Activated naive CD4-positive, alpha-beta T cell treated with Interleukin-2 at 50 U/mL for 16 hours (primary cell): ENCODE measurements around the gene OSBPL1A.
A peak's percentile ranks its signal among the peaks of the same experiment; 100 is the strongest.
"Not testable (repeated sequence)": the region's sequence is repeated elsewhere in the genome, so short reads cannot be mapped to it uniquely, and the experiment has no call there.

Source experiments
- DNase-seq: peaks from one replicate; pipeline ENCODE4 v3.0.0-alpha.2; 2020

Gene OSBPL1A

DNA sequence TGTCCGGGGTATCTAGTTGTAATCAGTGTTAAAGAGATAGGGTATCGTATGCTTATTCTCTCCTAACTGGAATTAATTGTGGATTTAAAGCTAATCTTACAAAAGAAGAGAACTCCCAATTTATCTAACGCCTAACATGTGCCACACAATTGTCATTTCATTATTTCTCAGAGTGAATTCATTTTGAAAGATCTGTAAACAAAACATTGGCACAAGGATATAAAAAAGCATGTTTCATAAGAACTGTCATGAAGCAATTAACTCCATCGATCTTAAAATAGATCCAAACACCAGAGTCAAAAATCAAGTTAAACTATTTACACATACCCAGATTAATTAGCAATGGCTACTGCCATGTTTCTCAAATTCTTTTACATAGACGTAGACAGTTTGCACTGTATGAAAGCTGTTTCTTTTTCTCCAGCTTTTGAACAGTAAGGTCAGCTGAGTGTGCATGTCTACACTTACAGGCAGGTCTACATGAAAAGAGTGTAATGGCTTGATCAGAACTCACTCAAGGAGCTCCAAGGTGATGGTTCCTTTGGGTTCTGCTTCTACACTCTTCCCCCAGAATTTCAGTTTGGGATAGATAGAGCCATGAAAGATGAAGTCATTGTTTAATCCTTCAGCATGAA is 220.0 kb downstream of the OSBPL1A start:
- no peak for DNase-seq

DNA sequence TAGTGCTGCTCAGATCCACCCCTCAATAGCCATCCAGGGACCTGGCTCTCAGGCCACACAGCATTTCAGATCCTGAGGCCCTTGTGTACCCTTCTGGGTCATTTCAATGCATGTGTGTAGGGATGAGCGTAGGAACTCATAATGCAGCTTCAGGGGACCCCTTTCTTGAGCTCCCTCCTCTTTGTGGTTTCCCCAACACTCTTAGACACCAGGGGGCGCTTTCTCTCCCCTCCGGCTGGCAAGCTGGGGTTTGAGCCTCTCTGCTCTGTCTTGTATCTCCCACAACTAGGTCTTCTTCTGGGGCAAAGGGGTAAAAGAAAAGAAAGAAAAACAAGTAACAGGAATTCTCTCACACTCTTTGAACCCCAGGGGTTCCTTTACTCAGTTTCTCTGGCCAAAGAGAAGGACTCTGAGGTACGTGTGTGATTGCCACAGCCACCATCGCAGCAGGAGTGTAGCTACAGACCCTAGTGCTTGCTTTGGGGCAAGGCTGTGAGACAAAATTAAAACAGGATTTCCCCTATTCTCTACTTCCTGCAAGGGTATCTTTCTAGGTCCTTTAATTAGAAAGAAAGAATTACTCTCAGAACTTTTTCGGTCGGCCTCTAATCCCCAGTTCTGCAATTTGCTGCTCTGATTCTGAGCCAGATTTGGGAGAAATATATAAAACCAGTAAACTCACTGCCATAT is 220.8 kb downstream of the OSBPL1A start:
- DNase-seq = peak; percentile 44

DNA sequence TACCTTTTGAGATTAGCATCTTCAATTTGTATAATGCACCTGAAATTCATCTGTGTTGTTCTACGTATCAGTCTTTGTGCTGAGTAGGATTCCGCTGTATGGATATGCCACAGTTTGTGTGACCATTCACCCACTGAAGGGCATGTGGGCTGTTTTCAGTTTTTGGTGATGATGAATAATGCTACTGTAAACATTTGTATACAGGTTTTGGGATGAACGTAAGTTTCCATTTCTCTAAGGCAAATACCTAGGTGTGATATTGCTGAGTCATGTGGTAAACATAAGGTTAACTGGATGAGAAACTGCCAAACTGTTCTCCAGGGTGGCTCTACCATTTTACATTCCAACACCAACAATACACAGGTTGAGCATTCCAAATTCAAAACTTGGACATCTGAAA is 223.6 kb downstream of the OSBPL1A start:
- no peak for DNase-seq

DNA sequence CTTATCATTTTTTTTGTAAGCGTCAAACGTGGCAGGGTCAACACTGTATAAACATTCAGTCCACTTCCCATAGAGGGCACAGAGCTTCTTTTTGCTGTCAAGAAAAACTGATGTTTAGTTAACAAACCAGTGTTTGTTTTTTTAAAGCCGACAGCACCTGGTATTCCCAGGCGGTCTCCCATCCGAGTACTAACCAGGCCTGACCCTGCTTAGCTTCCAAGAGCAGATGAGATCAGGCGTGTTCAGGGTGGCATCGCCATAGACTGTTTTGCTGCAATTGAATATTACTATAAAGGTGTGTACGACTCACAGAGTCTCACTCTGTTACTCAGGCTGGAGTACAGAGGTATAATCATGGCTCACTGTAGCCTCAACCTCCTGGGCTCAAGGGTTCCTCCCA is 227.3 kb downstream of the OSBPL1A start:
- no peak for DNase-seq

DNA sequence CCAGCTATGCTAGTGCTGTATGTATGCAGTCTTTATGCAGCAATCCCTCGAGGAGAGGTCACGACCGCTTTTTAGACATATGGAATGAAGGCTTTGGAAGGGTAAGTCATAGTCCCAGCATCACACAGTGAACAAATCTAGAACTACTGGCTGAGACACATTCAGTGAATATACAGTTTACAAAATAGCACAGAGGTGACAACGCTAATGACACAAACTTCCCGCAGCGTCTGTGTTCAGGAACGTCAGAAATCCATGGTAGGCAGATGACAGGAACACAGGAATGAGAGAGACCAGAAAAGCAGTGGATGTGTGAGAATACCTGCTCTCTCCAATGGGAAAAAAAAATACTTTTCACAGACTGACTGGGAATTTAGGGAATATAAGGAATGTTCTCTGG is 229.1 kb downstream of the OSBPL1A start:
- DNase-seq = no peak

DNA sequence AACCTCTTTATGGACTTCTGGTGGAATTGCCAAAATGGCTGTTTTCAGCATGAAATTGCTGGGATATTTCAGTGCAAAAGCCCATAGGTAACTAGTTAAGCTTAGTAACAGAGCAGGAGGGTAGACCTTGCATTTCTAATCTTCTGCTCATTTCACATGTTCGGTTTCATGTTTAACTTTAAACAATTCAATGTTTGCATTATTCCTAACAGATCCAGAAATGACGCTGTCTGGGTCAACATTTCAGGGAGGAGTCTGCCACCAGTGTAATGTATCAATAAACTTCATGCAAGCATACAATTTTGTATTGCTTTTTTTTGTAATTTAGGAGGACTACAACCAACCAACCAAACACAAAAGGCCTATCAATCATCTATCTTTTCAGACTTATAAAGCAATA is 236.3 kb downstream of the OSBPL1A start:
- DNase-seq = no peak

DNA sequence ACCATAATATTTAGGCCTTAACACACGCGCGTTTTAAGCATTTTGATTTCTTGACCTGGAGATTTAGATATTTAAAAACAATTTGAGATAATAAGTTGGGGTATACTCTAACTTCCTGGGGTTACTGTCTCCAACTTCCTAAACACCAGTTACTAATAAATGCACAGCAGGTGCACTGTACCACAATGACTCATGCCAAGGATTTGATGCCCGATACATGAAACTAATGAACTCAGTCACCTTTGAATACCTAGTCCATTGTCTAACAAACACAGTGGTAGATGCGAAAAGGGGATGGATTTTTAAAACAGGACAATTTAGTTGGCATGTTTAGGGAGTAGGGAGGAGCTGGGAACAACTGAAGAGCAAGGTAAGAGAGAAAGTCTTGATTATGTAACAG is 237.5 kb downstream of the OSBPL1A start:
- DNase-seq = no peak

DNA sequence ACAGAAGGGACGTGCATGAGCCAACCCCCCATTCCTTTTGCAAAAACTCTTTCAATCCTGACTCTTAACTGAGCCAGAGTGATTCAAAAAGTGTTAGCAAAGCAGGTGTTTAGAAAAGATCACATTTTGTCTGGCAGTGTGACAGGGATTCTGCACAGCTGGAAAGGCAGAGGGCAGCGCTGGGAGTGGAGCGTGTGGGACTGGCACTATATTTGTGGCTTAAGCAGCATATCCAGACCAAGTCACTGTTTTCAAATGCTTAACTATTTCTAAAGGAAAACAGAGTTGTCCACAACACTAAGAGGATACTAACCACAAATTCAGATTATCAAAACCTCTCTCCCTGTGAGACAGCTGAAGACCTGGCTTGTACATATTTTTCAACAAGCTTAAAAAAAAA is 239.8 kb downstream of the OSBPL1A start:
- DNase-seq = no peak

DNA sequence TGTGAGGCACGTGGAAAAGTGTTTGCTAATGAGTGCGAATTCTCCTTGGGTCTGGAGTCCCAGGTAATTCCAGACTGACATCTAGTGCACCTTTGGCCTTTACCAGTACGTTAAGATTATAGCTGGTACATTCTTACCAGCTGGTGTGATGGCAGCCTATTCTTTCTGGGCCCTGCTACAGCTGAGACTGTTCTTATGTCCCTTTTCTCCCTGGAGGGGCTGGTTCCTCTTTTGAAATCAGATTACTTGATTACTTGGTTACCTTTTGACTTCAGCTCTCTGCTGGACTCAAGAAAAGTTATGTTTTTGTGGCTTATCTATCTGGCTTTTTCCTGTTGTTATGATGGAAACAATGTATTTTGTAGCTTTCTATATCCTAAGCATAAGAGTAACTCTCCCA is 244.2 kb downstream of the OSBPL1A start:
- DNase-seq = no peak

DNA sequence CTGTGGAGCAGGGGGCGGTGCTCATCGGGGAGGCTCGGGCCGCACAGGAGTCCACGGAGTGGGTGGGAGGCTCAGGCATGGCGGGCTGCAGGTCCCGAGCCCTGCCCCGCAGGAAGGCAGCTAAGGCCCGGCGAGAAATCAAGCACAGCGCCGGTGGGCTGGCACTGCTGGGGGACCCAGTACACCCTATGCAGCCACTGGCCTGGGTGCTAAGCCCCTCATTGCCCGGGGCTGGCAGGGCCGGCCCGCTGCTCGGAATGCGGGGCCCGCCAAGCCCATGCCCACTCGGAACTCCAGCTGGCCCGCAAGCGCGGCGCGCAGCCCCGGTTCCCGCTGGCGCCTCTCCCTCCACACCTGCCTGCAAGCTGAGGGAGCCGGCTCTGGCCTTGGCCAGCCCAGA is 248.0 kb downstream of the OSBPL1A start:
- not testable (repeated sequence) for DNase-seq

DNA sequence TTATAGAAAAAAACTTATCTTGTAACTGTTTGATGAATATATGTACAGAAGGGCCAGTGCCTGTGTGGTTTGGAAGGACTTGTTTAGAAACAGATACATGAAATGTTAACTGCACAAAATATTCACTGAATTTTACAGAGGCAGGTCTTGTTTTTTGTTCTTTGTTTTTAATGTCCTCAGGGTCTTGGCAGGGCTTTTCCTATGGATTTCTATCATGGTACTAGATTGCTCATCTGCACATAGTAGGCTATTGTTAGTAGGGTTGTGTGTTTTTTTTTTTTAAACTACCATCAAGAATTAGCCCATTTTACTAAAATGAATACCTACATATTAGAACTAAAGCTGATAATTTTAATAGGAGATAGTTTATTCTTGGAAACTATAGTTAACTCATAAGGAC is 255.2 kb downstream of the OSBPL1A start:
- no peak for DNase-seq

DNA sequence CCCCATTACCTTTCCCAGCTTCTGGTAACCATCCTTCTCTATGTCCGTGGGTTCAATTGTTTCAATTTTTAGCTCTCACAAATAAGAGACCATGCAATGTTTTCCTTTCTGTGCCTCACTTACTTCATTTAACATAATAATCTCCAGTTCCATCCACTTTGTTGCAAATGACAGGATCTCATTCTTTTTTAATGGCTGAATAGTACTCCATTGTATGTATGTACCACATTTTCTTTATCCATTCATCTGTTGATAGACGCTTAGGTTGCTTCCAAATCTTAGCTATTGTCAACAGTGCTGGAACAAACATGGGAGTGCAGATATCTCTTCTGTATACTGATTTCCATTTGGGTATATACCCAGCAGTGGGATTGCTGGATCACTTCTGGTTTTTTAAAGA is 256.9 kb downstream of the OSBPL1A start:
- DNase-seq = no peak

DNA sequence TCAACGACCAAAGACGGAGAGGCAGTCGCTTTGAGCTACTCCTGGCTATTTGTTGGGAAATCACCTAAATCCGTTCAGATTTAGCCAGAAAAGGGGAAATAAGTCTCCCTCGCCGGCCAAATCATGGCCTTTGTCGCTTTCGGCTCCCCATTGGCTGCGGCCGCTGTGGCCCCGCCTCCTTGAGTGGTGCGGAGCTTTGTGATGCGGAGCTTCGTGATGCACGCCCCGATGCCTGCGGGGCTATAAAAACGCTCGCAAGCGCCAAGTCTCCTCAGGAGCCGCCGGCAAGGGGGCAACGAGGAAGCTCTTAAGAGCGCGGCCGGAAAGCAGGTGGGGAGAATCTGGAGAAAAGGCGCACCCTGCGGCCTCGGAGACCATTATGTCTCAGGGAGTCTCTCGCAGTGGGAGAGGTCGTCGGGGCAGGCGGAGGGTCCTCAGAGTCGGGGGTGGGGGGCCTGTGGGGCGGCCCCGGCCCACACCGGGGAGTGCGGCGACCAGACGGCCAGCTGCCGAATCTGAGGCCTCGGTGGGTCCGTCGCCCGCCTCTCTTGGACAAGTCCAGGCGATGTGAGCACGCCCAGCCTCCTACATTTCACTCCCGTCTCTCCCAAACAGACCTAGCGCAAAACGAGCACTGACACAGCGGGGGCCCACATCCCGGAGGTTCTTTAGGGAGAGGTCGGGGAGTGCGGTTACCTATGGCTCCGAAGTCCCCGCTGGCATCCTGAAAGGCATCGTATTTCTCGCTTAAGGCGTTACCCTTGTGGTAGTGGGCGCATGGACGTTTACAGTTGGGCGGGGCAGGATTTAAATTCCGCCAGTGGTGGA is 258.6 kb downstream of the OSBPL1A start, which contains the start of gene CABYR:
TSS of gene CABYR (plus strand) at position 274 of the 828 bp plus-strand sequence. CDS start 4,053 bp downstream, outside the sequence.
- DNase-seq = peak; percentile 81

DNA sequence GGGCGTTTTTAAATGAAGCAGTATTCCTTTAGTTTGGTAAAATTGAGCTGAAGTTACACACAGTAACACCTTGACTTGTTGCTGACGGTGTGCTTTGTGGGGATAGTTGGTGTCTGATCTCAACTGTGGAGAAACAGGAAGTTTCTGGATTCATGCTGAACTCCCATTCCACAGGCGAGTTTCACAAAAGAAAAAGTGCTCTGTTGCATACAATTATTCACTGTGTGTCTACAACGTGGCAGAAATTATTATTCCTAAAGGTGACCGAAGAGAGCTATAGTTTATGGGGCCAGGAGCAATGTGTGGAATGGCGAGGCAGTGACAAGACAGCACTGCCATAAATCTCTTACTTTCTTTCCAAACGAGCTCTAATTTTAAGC is 259.2 kb downstream of the OSBPL1A start:
- no peak for DNase-seq

DNA sequence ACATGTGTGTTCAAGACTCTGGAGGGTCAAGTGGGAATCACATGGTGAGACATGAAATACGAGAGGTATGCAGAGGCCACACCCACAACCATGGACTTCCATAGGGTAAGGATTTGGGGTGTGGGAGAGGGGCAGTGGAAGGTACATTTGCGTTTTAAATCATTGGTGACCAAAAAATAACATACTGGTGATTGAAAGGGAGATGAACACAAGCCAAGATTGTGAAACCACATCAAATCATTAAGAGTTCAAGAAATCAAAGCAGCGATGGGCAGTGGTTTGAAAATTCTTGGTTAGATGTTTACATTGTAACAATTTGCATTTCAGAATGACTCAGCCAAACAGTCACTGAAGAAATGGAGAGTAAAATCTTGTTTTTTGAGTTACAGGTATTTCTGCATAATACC is 260.7 kb downstream of the OSBPL1A start:
- DNase-seq = no peak

DNA sequence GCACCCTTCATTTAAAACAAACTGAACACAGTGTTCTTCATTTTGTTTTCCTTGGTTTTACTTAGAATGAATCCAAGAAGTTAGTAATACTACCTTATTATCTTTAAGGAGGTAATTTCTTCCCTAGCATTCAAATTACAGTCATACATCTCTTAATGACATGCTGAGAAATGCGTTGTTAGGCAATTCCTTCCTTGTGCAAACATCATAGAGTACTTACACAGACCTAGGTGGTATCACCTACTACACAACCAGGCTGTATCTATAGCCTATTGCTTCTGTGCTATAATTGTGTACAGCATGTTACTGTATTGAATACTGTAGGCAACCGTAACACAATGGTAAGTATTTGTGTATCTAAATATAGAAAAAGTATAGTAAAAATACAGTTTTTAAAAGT is 267.1 kb downstream of the OSBPL1A start:
- DNase-seq = no peak

DNA sequence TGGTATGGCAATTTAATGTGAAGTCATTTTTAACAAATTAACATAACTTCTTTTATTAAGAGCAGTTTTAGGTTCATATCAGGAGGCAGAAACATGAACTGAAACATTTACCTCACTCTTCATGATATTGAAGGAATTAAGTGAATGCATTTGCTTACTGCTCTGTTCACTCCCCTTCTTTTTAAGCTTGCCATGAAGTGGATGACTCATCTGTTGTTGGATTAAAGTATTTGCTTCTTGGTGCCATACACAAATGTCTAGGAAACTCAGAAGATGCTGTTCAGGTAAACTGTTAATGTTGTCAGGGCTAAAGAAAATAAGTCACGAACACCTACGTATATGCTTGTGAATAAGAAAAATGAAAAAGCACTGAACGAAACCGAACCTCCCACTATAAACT is 268.9 kb downstream of the OSBPL1A start:
- no peak for DNase-seq

DNA sequence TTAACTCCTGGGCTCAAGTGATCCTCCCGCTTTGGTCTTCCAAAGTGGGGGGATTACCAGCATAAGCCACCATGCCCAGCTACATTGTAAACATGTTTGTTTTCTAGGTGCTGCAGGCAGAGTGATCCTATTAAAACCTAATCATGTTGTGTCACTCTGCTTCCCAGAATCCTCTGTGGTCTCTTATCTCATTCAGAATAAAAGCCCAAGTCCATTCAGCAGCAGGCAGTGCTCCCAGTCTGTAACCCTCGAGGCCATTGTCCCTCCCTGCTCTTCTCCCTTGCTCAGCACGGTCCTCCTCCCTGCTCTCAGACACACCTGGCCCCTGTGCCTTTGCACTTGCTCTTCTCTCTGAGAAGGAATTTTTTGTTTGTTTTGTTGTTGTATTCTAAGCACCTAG is 269.9 kb downstream of the OSBPL1A start:
- DNase-seq = no peak

DNA sequence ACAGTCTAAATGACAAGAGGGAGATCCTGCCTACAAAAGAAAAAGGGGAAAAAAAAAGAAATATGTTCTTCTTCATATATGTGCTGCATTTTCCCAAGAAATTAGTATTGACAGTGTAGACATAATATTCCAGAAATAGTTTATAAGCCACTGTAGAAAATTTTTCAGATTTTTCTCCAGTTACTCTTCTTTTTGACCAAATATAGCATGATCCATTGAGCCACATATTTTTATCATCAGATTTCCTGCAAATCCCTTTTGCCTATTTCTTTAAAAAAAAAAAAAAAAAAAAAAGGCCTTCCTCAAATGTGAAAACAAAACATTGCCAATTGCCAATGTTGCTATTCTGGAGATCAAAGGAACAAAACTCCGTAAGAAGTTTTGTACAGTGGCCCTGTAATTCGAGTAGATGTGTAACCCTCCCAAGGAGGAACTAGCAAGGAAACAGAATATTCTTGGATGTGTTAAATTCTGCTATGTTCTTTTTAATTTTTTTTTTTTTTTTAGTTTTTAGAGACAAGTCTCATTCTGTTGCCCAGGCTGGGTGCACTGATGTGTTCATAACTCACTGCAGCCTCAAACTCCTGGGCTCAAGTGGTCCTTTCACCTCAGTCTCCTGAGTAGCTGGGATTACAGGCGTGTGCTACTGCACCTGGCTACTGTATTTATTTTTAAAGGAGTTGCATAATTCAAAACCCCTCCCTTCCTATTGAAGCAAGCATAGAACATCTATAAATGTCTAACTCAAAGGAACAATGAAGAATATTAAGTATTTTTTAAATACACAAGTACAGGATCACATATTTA is 271.3 kb downstream of the OSBPL1A start:
- no peak for DNase-seq

DNA sequence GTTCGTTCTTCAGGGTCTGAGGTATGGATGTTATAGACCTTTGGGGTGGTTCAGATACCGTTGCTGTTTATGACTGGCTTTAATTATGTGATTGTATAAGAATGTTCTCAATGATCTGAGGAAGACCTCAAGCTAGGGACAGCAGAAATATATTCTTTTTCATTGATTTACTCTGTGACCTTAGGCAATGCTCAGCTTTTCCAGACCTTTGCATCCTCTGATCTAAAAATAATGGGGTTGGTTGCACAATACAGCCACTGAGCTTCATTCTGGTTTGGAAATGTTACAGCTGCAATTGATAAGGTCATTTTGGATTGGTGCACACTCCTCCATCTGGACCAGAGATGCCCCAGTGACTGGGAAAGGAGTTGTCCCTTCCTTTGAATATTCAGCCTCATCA is 276.0 kb downstream of the OSBPL1A start:
- no peak for DNase-seq

DNA sequence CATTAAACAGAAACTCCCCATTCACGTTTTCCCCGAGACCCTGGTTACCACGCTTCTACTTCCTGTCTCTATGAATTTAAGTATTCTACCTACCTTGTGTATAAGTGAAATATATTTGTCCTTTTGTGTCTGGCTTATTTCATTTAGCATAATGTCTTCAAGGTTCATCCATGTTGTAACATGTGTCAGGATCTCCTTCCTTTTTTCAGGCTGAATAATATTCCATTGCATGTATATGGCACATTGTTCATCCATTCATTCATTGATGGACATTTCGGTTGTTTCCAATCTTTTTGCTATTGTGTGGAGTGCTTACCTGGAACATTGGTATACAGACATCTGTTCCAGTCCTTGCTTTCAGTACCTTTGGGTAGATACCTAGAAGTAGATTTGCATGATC is 276.9 kb downstream of the OSBPL1A start:
- DNase-seq = no peak

DNA sequence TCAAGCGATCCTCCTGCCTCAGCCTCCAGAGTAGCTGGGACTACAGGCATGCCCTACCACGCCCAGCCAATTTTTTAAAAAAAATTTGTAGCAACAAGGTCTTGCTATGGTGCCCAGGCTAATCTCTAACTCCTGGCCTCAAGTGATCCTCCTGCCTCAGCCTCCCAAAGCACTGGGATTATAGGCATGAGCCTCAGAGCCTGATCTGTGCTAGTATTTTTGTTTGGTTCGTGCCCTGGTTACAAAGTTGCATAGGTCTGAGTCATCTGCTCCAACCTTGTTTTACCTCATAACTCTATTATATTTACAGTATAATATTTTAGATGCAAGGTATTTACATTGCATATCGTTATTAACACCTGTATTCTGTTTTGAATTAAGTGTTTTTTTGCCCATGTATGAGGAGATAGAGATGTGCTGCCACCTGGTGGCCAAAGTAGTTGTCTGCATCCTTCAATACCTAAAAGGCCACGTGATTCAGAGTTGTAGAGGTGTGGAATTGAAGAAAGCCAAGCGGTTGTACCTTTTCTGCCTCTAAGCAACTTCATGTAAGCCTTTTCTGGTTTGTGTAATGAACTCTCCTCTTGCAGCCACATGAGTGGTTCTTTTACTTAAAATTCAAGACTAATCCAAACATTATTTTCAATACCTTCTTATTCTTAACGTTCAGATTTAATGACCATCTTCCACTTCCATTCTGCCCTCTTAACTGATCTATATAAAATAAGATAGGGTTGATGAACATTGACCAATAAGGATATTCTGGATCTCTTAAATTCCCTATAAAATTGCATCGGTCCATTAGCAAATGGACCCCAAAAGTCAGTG is 278.7 kb downstream of the OSBPL1A start:
- peak; percentile 79 for DNase-seq
